ENCODE data around the gene SATL1. TPM values are rescaled to one million over a fixed set of nuclear protein-coding genes. Genes with fewer than 3 reads are reported as not detected.
A peak's percentile ranks its signal among the peaks of the same experiment; 100 is the strongest.
"Not testable (repeated sequence)": the region's sequence is repeated elsewhere in the genome, so short reads cannot be mapped to it uniquely, and the experiment has no call there.

The SATL1 gene
- total RNA-seq, 2 donors from 2014 or later = not detected

DNA sequence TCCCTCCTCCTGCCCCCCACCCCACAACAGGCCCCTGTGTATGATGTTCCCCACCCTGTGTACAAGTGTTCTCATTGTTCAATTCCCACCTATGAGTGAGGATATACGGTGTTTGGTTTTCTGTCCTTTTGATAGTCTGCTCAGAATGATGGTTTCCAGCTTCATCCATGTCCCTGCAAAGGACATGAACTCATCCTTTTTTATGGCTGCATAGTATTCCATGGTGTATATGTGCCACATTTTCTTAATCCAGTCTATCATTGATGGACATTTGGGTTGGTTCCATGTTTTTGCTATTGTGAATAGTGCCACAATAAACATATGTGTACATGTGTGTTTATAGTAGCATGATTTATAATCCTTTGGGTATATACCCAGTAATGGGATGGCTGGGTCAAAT is 166.3 kb downstream of the SATL1 start:
- H3K4me3 Mint-ChIP-seq; H3K9me3 Mint-ChIP-seq; H3K27me3 Mint-ChIP-seq (ENCODE audit: low read depth); ATAC-seq (replicated peaks in 1 of 2); DNase-seq; H3K4me1 Mint-ChIP-seq (ENCODE audit: low read depth); H3K36me3 Mint-ChIP-seq (ENCODE audit: insufficient read depth in 2 of 2); H3K27ac Mint-ChIP-seq: not testable (repeated sequence)

DNA sequence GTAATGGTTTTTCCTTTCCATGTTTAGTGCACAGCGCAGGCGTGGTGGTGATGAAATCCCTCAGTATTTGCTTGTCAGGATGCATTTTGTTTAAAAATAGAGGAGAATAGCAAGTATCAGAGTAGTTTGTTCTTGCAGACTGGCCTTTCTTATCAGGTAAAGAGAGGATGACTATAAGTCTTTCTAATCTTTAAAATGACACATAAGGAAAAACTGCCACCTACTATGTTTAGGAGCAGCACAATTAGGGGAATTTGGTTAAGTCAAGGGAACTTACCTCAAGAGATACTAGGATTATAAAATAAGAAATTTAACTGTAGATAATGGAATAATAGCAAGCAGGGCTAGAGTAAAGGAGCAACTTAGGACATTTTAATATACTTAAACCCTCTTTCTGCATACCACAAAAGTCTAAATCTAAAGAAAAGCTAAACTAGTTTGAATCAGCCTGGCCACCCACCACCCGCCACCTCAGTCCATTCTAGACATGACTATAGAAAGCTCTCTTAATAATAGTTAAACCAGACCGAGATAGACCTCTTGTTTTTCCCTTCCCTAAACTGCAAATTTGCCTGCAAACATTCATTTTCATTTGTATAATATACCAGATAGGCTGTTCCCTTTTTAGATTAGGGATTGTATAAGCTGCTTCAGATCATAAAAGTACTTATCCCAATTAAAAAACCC is 177.9 kb downstream of the SATL1 start:
- no peak for DNase-seq
- Mint-ChIP-seq H3K27ac (no peak overlapping the region), H3K4me3 (no peak overlapping the region), H3K4me1 (ENCODE audit: low read depth) (no peaks in the 10 kb centered on the region), H3K36me3 (ENCODE audit: insufficient read depth in 2 of 2) (peaks cover 1 to 11% of the 10 kb centered on the region in 2 donors), H3K9me3 (no peaks in the 10 kb centered on the region), H3K27me3 (ENCODE audit: low read depth) (peaks cover 8% of the 10 kb centered on the region)
- ATAC-seq (replicated peaks in 1 of 2) = no peak

DNA sequence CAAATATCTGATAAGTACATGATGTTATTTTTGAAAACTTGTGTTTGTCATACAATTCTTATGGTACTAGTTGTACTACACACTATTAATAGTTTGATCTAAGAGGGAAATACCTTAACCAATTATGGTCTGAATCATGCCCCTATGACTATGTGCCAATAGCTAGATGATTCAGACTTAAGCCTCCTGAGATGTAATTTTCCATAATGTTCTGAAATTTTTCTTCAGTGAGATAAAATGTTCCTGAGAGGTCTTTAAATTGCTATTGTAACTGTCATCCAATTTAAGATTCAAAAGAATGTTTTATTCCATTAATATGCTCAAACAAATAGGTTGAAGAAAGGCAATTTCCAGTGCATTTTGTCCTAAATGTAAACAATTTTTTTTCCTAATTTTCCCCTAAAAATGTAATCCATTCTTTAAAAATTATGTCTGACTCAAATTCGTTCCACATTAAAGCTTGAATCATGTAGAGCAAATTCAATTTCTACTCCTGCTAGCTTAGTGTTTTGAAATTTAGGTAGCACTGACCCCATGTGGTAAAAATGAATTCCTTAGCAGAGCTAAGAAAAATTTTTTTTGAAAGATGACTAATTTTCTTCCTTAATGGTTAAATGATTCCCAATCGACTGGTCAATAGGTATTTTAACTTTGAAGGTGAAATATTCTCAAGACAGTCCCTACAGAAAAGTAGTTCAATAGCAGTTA is 190.8 kb downstream of the SATL1 start:
- peaks cover 15% of the 10 kb centered on the region for H3K4me1 Mint-ChIP-seq (ENCODE audit: low read depth)
- H3K27me3 Mint-ChIP-seq (ENCODE audit: low read depth) = no peaks in the 10 kb centered on the region
- H3K9me3 Mint-ChIP-seq = no peaks in the 10 kb centered on the region
- peak overlapping the region; percentile 60 for H3K27ac Mint-ChIP-seq
- peak; percentile 58 to 66 for ATAC-seq (replicated peaks in 1 of 2)
- peaks cover under 1 to 2% of the 10 kb centered on the region in 2 donors for H3K36me3 Mint-ChIP-seq (ENCODE audit: insufficient read depth in 2 of 2)
- no peak for DNase-seq
- H3K4me3 Mint-ChIP-seq = no peak overlapping the region

DNA sequence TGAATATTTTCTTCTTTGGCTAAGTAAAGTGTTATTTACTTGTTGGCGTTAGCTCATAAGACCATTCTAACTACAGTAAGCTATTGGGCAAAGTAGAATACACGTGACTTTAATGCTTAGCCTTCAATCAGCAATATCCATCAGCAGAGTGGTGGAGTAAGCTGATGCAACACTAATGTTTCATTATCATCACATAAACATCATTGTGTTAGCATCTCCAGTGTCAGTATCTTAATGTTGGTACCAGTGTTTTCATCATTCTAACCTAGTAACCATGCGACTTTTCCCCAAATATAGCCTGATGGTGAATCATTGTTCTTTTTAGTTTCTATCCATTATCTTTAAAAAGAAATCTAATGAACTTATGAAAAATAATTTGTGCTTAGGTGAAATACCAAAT is 191.4 kb downstream of the SATL1 start:
- H3K27ac Mint-ChIP-seq = peak overlapping the region; percentile 46

DNA sequence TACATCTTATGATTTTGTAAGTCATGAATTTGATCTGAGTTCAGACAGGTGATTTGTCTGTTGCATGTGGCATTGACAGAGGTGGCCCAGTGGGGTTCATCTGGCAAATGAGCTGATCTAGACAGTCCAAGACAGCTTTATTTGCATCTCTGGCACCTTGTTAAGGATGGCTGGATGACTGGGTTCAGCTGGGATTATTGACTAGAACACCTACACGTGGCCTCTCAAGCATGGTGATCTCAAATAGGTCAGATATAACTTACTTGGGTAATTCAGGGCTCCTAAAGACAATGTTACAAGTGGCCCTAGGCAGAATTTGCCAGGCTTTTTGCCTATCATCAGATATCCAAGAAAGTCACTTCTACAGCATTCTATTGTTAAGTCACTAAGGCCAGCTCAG is 192.0 kb downstream of the SATL1 start:
- no peaks in the 10 kb centered on the region for H3K9me3 Mint-ChIP-seq
- H3K4me3 Mint-ChIP-seq = no peak overlapping the region
- no peak for DNase-seq
- no peaks in the 10 kb centered on the region for H3K27me3 Mint-ChIP-seq (ENCODE audit: low read depth)
- H3K4me1 Mint-ChIP-seq (ENCODE audit: low read depth) = peaks cover 15% of the 10 kb centered on the region
- H3K27ac Mint-ChIP-seq = no peak overlapping the region
- no peak for ATAC-seq (replicated peaks in 1 of 2)
- H3K36me3 Mint-ChIP-seq (ENCODE audit: insufficient read depth in 2 of 2) = peaks cover 0 to 3% of the 10 kb centered on the region in 2 donors

More for the DNA sequence above, 191.4 kb downstream of the SATL1 start:
- no peak for DNase-seq
- H3K4me1 Mint-ChIP-seq (ENCODE audit: low read depth) = peaks cover 15% of the 10 kb centered on the region
- H3K4me3 Mint-ChIP-seq = no peak overlapping the region
- no peaks in the 10 kb centered on the region for H3K27me3 Mint-ChIP-seq (ENCODE audit: low read depth)
- H3K9me3 Mint-ChIP-seq = no peaks in the 10 kb centered on the region
- peak; percentile 53 to 65 for ATAC-seq (replicated peaks in 1 of 2)
- peaks cover 2 to 3% of the 10 kb centered on the region in 2 donors for H3K36me3 Mint-ChIP-seq (ENCODE audit: insufficient read depth in 2 of 2)

Other genes with a start within 250 kb of the SATL1 start
- gene APOOL, start 239.9 kb downstream of the SATL1 start, total RNA-seq = 10 to 100 TPM; 19.6 to 20.0 TPM
- gene ZNF711, start 212 bp upstream of the SATL1 start, total RNA-seq = 1 to 10 TPM; 1.8 to 4.6 TPM
- under 1 TPM; 0.12 TPM for gene POF1B, start 135.9 kb upstream of the SATL1 start, total RNA-seq

Measured in activated T-cell treated with anti-CD3 and anti-CD28 coated beads, Interleukin-2, amount 50 U/mL, for 72 hours (primary cell).